GM23338 (cell line): ENCODE results near the gene HCN3. TPM values are rescaled to one million over a fixed set of nuclear protein-coding genes. Genes with fewer than 3 reads are reported as not detected.

Experiments used
- ATAC-seq: fragments of 200-7000 bp; cut with Tn5 transposase; 3 replicates; pipeline ENCODE4 v1.9.1; 2020
- DNase-seq: peaks from one replicate; pipeline ENCODE4 v3.0.0-alpha.2; 2015; ENCODE audit warnings: low spot score
- H2AFZ ChIP-seq: fragments of 200-600 bp; sonication (generic); 2 replicates; pipeline ENCODE4 v1.8.0; 2016; ENCODE audit warnings: antibody characterized with exemption, mild to moderate bottlenecking, moderate library complexity
- H3F3A ChIP-seq: fragments of 200-600 bp; sonication (generic); replicated peaks from 2 replicates; pipeline ENCODE4 v1.8.0; 2017; ENCODE audit warnings: antibody characterized with exemption, mixed run types, low read depth
- H3K27ac ChIP-seq: fragments of 200-600 bp; sonication (generic); 2 replicates; pipeline ENCODE4 v1.6.1; 2016; ENCODE audit warnings: low read depth
- H3K27me3 ChIP-seq: fragments of 200-600 bp; sonication (generic); 2 replicates; pipeline ENCODE4 v1.8.0; 2016; ENCODE audit warnings: mild to moderate bottlenecking, mixed run types, moderate library complexity; ENCODE audit not compliant: insufficient read depth
- H3K36me3 ChIP-seq: fragments of 200-600 bp; sonication (generic); 2 replicates; pipeline ENCODE4 v1.8.0; 2016; ENCODE audit warnings: mild to moderate bottlenecking; ENCODE audit not compliant: insufficient read depth
- H3K4me1 ChIP-seq: fragments of 200-600 bp; sonication (generic); 2 replicates; pipeline ENCODE4 v1.8.0; 2016; ENCODE audit warnings: mild to moderate bottlenecking, moderate library complexity; ENCODE audit not compliant: insufficient read depth
- H3K4me2 ChIP-seq: fragments of 200-600 bp; sonication (generic); 2 replicates; pipeline ENCODE4 v1.7.1; 2017; ENCODE audit warnings: mixed run types
- H3K4me3 ChIP-seq: fragments of 200-600 bp; sonication (generic); 2 replicates; pipeline ENCODE4 v1.6.1; 2016; ENCODE audit warnings: mixed run types
- H3K79me2 ChIP-seq: fragments of 200-600 bp; sonication (generic); replicated peaks from 2 replicates; pipeline ENCODE4 v1.8.0; 2017; ENCODE audit warnings: mild to moderate bottlenecking; ENCODE audit not compliant: insufficient read depth
- H3K9me2 ChIP-seq: fragments of 200-600 bp; sonication (generic); 2 replicates; pipeline ENCODE4 v1.8.0; 2017; ENCODE audit not compliant: insufficient read depth
- H4K20me1 ChIP-seq: fragments of 200-600 bp; sonication (generic); replicated peaks from 2 replicates; pipeline ENCODE4 v1.8.0; 2017; ENCODE audit warnings: mild to moderate bottlenecking; ENCODE audit not compliant: insufficient read depth
- H3K27ac Mint-ChIP-seq: 2 replicates; pipeline ENCODE4 v1.8.0; 2020; ENCODE audit warnings: inconsistent platforms, mild to moderate bottlenecking, moderate library complexity, mixed read lengths
- H3K27me3 Mint-ChIP-seq: 3 replicates; pipeline ENCODE4 v1.8.0; 2022; ENCODE audit warnings: low read depth, mild to moderate bottlenecking, moderate library complexity, mixed read lengths, inconsistent platforms; ENCODE audit not compliant: insufficient read depth, poor library complexity
- H3K36me3 Mint-ChIP-seq: 3 replicates; pipeline ENCODE4 v1.8.0; 2021; ENCODE audit warnings: low read depth, mild to moderate bottlenecking, inconsistent platforms, moderate library complexity, mixed read lengths
- H3K4me1 Mint-ChIP-seq: 3 replicates; pipeline ENCODE4 v1.8.0; 2020; ENCODE audit warnings: mild to moderate bottlenecking, inconsistent platforms, mixed read lengths
- H3K4me3 Mint-ChIP-seq: 3 replicates; pipeline ENCODE4 v1.8.0; 2021; ENCODE audit warnings: moderate library complexity, mild to moderate bottlenecking, inconsistent platforms, mixed read lengths
- H3K9me3 Mint-ChIP-seq: 3 replicates; pipeline ENCODE4 v1.8.0; 2020; ENCODE audit warnings: moderate library complexity, mild to moderate bottlenecking, inconsistent platforms, mixed read lengths
- CREB1 ChIP-seq: fragments of 250-450 bp; sonication (Bioruptor Pico); IDR thresholded peaks from 2 replicates; pipeline ENCODE4 v1.5.0; 2020; ENCODE audit warnings: low read depth, mild to moderate bottlenecking, moderate library complexity
- CTCF ChIP-seq, 2 experiments: fragments of 200-600 bp in 1 of 2; sonication (generic) in 1 of 2; conservative IDR thresholded peaks; 2 replicates each; pipeline versions ENCODE4 v1.5.1 to v1.6.1; 2016 to 2017; ENCODE audit warnings: antibody characterized with exemption in 2 of 2, low read depth in 2 of 2, mild to moderate bottlenecking in 2 of 2, moderate library complexity in 1 of 2
- ETS1 ChIP-seq: IDR thresholded peaks from 2 replicates; pipeline ENCODE4 v1.6.1; 2016; ENCODE audit warnings: antibody characterized with exemption
- EZH2 ChIP-seq: fragments of 200-600 bp; sonication (generic); IDR thresholded peaks from one replicate; pipeline ENCODE4 v1.8.0; 2017; ENCODE audit warnings: antibody characterized with exemption, mild to moderate bottlenecking, low read depth; ENCODE audit not compliant: unreplicated experiment
- EZH2phosphoT487 ChIP-seq: fragments of 200-600 bp; sonication (generic); IDR thresholded peaks from one replicate; pipeline ENCODE4 v1.8.1; 2018; ENCODE audit warnings: antibody characterized with exemption; ENCODE audit not compliant: unreplicated experiment
- JUNB ChIP-seq: IDR thresholded peaks from one replicate; pipeline ENCODE4 v1.6.1; 2016; ENCODE audit warnings: antibody characterized with exemption; ENCODE audit not compliant: unreplicated experiment
- NANOG ChIP-seq: IDR thresholded peaks from 2 replicates; pipeline ENCODE4 v1.6.1; 2016; ENCODE audit warnings: antibody characterized with exemption, borderline replicate concordance
- POLR2AphosphoS5 ChIP-seq: IDR thresholded peaks from 2 replicates; pipeline ENCODE4 v1.6.1; 2016; ENCODE audit warnings: antibody characterized with exemption, low read depth
- REST ChIP-seq: IDR thresholded peaks from one replicate; pipeline ENCODE4 v1.6.1; 2018; ENCODE audit warnings: antibody characterized with exemption; ENCODE audit not compliant: unreplicated experiment
- STAT1 ChIP-seq: IDR thresholded peaks from one replicate; pipeline ENCODE4 v1.6.1; 2016; ENCODE audit warnings: antibody characterized with exemption; ENCODE audit not compliant: unreplicated experiment
- ZNF114 ChIP-seq: fragments of 250-450 bp; sonication (Bioruptor Pico); IDR thresholded peaks from 2 replicates; pipeline ENCODE4 v1.5.0; 2020; ENCODE audit warnings: mild to moderate bottlenecking, moderate library complexity
- ZNF331 ChIP-seq: fragments of 250-450 bp; sonication (Bioruptor Pico); IDR thresholded peaks from 2 replicates; pipeline ENCODE4 v1.5.0; 2020; ENCODE audit warnings: low read depth, mild to moderate bottlenecking, moderate library complexity
- ZNF462 ChIP-seq: fragments of 250-450 bp; sonication (Bioruptor Pico); IDR thresholded peaks from 2 replicates; pipeline ENCODE4 v1.5.0; 2020; ENCODE audit warnings: mild to moderate bottlenecking, moderate library complexity
- polyA plus RNA-seq: library from polyadenylated mRNA; unstranded; fragments of >200 nt; fragmentation: Nextera tagmentation; extraction: Ambion mirVana; gene quantifications from 2 replicates; pipeline ENCODE4 v1.2.1, GENCODE V29; 2016
- total RNA-seq: library from RNA; depleted of rRNA; stranded (reverse); fragments of >200 nt; shearing (Covaris generic); gene quantifications from 2 replicates; pipeline ENCODE4 v1.2.3, GENCODE V29; 2014

The HCN3 gene
- total and polyA plus RNA-seq, 2 experiments from 2014 or later, result 3.4 to 4.9 TPM

GRCh38 chr1:155242805-155243358, 34.4 kb upstream of the HCN3 start:
- Histone ChIP-seq H3F3A (0 out of 2 replicates have a peak, but pooled peaks cover 10% of the 10 kb centered on the region), H3K79me2 (0 out of 2 replicates have a peak, but pooled peaks cover 7% of the 10 kb centered on the region), H3K27ac (no peak overlapping the region), H4K20me1 (no peaks in the 10 kb centered on the region), H3K4me3 (peak overlapping the region; percentile 70), H3K27me3 (peaks cover 30% of the 10 kb centered on the region), H2AFZ (no peak overlapping the region), H3K9me2 (no peaks in the 10 kb centered on the region), H3K4me2 (peak overlapping the region; percentile 90; the same call in 1 of the 2 replicates), H3K36me3 (no peaks in the 10 kb centered on the region), H3K4me1 (peaks cover 19% of the 10 kb centered on the region)
- Mint-ChIP-seq H3K9me3 (no peaks in the 10 kb centered on the region), H3K4me3 (peak overlapping the region; percentile 69), H3K36me3 (peaks cover 17% of the 10 kb centered on the region; the same call in 2 of the 3 replicates), H3K4me1 (peaks cover 17% of the 10 kb centered on the region), H3K27me3 (peaks cover 32% of the 10 kb centered on the region), H3K27ac (no peak overlapping the region)
- no peak for TF ChIP-seq STAT1
- TF ChIP-seq POLR2AphosphoS5, result no peak
- no peak for TF ChIP-seq EZH2phosphoT487
- no peak for TF ChIP-seq JUNB
- no peak for TF ChIP-seq CREB1 (CRISPR knock-in tag)
- no peak for TF ChIP-seq NANOG
- TF ChIP-seq CTCF (conservative IDR thresholded peaks at IDR 0.05; ENCODE audit: low read depth in 2 of 2), result no peak
- TF ChIP-seq EZH2, result no peak
- no peak for TF ChIP-seq ZNF331 (CRISPR knock-in tag)
- no peak for TF ChIP-seq REST
- no peak for TF ChIP-seq ZNF462 (CRISPR knock-in tag)
- no peak for TF ChIP-seq ZNF114
- no peak for TF ChIP-seq ETS1
- ATAC-seq, result no peak
- no peak for DNase-seq
